ENCODE data around the gene TMEM247.

TMEM247 gene

DNA sequence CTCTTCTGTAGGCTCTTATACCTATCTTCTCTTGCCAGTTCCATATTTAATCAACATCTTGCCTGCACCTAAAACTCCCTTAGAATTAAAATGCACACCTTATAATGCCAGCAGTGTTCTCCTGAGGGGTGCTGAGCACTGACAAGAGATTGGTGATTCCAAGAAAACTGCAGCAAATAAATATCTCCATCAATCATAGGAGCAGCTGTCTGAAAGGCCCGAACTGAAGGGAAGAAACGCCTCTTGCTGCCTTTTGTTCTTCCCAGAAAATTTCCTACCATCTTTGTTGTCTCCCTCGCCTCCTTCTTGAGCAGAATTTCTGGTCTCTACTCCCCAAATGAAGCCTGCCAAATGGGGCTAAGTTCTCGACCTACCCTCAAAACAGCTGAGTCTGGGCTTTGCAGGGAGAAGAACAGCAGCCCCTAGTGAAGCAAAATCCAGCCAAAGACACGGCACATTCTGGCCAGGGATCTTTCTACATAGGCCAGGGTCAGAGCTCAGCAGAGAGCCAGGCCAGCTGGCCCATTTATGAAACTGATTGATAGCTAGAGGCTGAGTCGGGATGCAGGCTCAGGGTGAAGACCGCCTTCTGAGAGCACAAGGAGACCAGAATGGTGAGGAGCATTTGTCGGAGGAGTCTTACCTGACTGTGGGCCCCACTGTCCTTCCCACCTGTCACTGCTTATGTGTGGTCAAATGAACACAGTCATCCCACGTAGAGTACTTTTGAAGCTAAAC is 20.4 kb upstream of the TMEM247 start:
- Histone ChIP-seq H3K27me3 (replicated peaks; ENCODE audit: control insufficient read depth, insufficient read depth, low read length) (no peaks in the 10 kb centered on the region), H3K4me3 (replicated peaks; ENCODE audit: low read depth, low read length) (no peak overlapping the region), H3K36me3 (ENCODE audit: control insufficient read depth, insufficient read depth, low read length) (no peaks in the 10 kb centered on the region)
- TF ChIP-seq, protein P1, sequence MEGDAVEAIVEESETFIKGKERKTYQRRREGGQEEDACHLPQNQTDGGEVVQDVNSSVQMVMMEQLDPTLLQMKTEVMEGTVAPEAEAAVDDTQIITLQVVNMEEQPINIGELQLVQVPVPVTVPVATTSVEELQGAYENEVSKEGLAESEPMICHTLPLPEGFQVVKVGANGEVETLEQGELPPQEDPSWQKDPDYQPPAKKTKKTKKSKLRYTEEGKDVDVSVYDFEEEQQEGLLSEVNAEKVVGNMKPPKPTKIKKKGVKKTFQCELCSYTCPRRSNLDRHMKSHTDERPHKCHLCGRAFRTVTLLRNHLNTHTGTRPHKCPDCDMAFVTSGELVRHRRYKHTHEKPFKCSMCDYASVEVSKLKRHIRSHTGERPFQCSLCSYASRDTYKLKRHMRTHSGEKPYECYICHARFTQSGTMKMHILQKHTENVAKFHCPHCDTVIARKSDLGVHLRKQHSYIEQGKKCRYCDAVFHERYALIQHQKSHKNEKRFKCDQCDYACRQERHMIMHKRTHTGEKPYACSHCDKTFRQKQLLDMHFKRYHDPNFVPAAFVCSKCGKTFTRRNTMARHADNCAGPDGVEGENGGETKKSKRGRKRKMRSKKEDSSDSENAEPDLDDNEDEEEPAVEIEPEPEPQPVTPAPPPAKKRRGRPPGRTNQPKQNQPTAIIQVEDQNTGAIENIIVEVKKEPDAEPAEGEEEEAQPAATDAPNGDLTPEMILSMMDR (IDR thresholded peaks at IDR 0.05; ENCODE audit: insufficient read depth, low read length, poor library complexity, severe bottlenecking): no peak
- no peak for DNase-seq (ENCODE audit: extremely low read depth, insufficient read length)

- TF ChIP-seq, protein P1 (IDR thresholded peaks at IDR 0.05; ENCODE audit: insufficient read depth, low read length, poor library complexity, severe bottlenecking): no peak
- H3K36me3 ChIP-seq (ENCODE audit: control insufficient read depth, insufficient read depth, low read length): no peaks in the 10 kb centered on the region
- DNase-seq (ENCODE audit: extremely low read depth, insufficient read length): no peak
- no peaks in the 10 kb centered on the region for H3K27me3 ChIP-seq (replicated peaks; ENCODE audit: control insufficient read depth, insufficient read depth, low read length)
- no peak overlapping the region for H3K4me3 ChIP-seq (replicated peaks; ENCODE audit: low read depth, low read length)
Measured at GRCh38 chr2:46459694-46460093, 19.7 kb upstream of the TMEM247 start.

- H3K27me3 ChIP-seq (replicated peaks; ENCODE audit: control insufficient read depth, insufficient read depth, low read length): no peaks in the 10 kb centered on the region
- TF ChIP-seq, protein P1 (IDR thresholded peaks at IDR 0.05; ENCODE audit: insufficient read depth, low read length, poor library complexity, severe bottlenecking): no peak
- no peaks in the 10 kb centered on the region for H3K36me3 ChIP-seq (ENCODE audit: control insufficient read depth, insufficient read depth, low read length)
- no peak overlapping the region for H3K4me3 ChIP-seq (replicated peaks; ENCODE audit: low read depth, low read length)
- DNase-seq (ENCODE audit: extremely low read depth, insufficient read length): no peak
Measured at GRCh38 chr2:46460241-46460921, 19.0 kb upstream of the TMEM247 start.

- Histone ChIP-seq H3K27me3 (replicated peaks; ENCODE audit: control insufficient read depth, insufficient read depth, low read length) (no peaks in the 10 kb centered on the region), H3K36me3 (ENCODE audit: control insufficient read depth, insufficient read depth, low read length) (no peaks in the 10 kb centered on the region), H3K4me3 (replicated peaks; ENCODE audit: low read depth, low read length) (no peak overlapping the region)
- DNase-seq (ENCODE audit: extremely low read depth, insufficient read length): peak; percentile 54
- TF ChIP-seq, protein P1 (IDR thresholded peaks at IDR 0.05; ENCODE audit: insufficient read depth, low read length, poor library complexity, severe bottlenecking): peak; percentile 98
Measured at GRCh38 chr2:46461011-46461674, 18.2 kb upstream of the TMEM247 start.

DNA sequence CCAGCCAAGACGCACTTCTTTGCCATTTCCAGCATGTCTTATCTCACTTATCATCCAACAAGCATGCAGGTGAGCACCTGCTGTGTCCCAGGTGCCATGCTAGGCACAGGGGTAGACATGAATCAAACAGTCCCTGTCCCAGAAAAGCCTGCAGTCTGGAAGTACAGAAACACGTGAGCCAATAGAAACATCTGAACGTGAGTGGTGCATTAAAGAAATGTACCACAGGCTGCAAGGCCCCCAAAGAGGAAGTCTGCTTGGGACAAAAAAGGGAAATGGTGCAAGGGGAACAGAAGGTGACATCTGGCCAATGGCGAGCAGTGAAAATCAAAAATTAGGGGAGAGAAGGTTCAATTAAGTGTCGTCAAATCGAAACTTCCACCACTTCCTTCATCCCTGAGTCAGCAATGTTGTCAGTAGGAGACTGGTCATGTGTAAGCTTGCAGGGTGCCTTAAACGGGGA is 17.6 kb upstream of the TMEM247 start:
- no peaks in the 10 kb centered on the region for H3K27me3 ChIP-seq (replicated peaks; ENCODE audit: control insufficient read depth, insufficient read depth, low read length)
- TF ChIP-seq, protein P1 (IDR thresholded peaks at IDR 0.05; ENCODE audit: insufficient read depth, low read length, poor library complexity, severe bottlenecking): no peak
- no peaks in the 10 kb centered on the region for H3K36me3 ChIP-seq (ENCODE audit: control insufficient read depth, insufficient read depth, low read length)
- H3K4me3 ChIP-seq (replicated peaks; ENCODE audit: low read depth, low read length): no peak overlapping the region
- DNase-seq (ENCODE audit: extremely low read depth, insufficient read length): no peak

Measured in GM06990 (cell line).